ENCODE results near the gene ALX1.
"Not testable (repeated sequence)": the region's sequence is repeated elsewhere in the genome, so short reads cannot be mapped to it uniquely, and the experiment has no call there.

The ALX1 gene

DNA sequence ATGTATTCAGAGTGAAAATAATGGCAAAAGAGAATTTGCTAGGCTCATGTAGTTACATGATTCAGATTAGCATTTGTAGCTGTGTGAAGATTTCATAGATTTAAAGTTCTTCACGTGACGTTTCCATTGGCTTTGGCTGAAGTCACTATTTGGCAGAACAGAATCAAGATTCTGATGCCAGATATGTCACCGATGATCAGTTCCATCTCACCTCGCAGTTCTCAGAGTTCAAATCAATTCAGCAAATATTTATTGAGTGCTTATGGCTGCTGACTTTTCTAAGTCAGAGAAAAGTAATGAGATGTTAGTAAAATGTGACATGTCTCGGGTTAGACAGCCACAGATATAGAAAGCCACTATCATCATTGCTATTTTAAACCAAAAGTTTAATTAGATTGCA lies 28.4 kb downstream of the ALX1 start:
- FAIRE-seq, result no peak

DNA sequence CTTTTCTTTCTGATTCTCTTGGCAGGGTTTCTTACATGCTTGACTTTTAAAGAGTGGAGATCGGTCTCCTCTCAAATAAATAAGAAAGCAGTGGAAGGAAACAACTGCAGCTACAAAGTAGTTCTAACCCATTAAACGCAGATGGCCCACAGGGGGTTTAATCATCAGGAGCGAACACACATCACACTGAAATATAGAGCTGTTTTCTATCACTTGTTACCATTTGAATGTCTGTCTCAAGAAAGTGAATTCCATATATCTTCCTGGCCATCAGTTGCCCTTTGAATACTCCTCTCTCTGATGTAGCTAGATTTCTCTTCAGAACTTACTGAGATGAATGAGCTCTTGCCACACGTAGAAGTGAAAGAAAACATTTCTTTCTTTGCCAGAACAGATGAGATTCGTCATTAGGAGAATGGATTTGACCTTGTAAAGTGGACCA lies 29.1 kb downstream of the ALX1 start:
- no peak for FAIRE-seq

GRCh38 chr12:85310025-85310424 lies 30.0 kb downstream of the ALX1 start:
- no peak for FAIRE-seq

- no peak for FAIRE-seq
Measured at GRCh38 chr12:85310456-85311076, 30.5 kb downstream of the ALX1 start.

- not testable (repeated sequence) for FAIRE-seq
Measured at GRCh38 chr12:85317866-85318636, 38.0 kb downstream of the ALX1 start.

GRCh38 chr12:85322715-85323114 lies 42.7 kb downstream of the ALX1 start:
- FAIRE-seq, result no peak

- FAIRE-seq, result no peak
Measured at GRCh38 chr12:85325442-85325841, 45.4 kb downstream of the ALX1 start.

DNA sequence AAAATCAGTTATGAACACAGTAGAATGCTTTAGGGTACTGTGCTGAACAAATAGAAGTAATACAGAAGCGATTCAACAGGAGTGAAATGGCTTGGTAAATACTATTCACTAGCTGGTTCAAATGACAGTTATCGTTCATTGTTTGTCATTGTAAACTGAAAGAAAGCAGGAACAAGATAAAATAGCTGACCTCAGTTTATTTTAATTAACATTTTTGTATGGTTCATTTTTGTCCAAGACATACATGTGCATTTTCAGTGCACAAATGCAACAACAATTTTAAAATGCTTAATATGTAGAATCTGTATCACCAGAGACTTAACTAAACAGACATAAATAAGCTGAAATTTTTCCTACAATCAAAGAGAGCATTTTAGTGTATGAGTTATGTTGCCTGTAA lies 49.9 kb downstream of the ALX1 start:
- FAIRE-seq, result no peak

GRCh38 chr12:85348779-85349178 lies 68.8 kb downstream of the ALX1 start:
- FAIRE-seq, result no peak

- no peak for FAIRE-seq
Measured at GRCh38 chr12:85350356-85350755, 70.3 kb downstream of the ALX1 start.

Measured in TTC549 (cell line).